Muscle layer of colon (tissue), 2 donors: ENCODE measurements around the gene GMFB.
A peak's percentile ranks its signal among the peaks of the same experiment; 100 is the strongest.
"Not testable (repeated sequence)": the region's sequence is repeated elsewhere in the genome, so short reads cannot be mapped to it uniquely, and the experiment has no call there.

ENCODE experiments used
- H3K27ac ChIP-seq: one replicate; pipeline ENCODE4 v1.7.0; 2013; ENCODE audit warnings: low read depth, mild to moderate bottlenecking, low read length, moderate library complexity
- H3K27me3 ChIP-seq, 2 donors: one replicate each; pipeline ENCODE4 v1.7.0; 2013; ENCODE audit warnings: low read length in 2 of 2, mild to moderate bottlenecking in 2 of 2; ENCODE audit not compliant: insufficient read depth in 2 of 2, control insufficient read depth in 1 of 2
- H3K36me3 ChIP-seq: one replicate; pipeline ENCODE4 v1.7.0; 2013; ENCODE audit warnings: mild to moderate bottlenecking, low read length; ENCODE audit not compliant: insufficient read depth
- H3K4me1 ChIP-seq: one replicate; pipeline ENCODE4 v1.7.0; 2013; ENCODE audit warnings: mild to moderate bottlenecking, low read length; ENCODE audit not compliant: insufficient read depth
- H3K4me3 ChIP-seq, 2 donors: one replicate each; pipeline ENCODE4 v1.7.0; 2013; ENCODE audit warnings: low read length in 2 of 2, low read depth in 1 of 2, mild to moderate bottlenecking in 1 of 2, moderate library complexity in 1 of 2
- H3K9ac ChIP-seq: one replicate; pipeline ENCODE4 v1.7.0; 2013; ENCODE audit warnings: low read length
- H3K9me3 ChIP-seq: one replicate; pipeline ENCODE4 v1.7.0; 2013; ENCODE audit warnings: mild to moderate bottlenecking, low read length
- donor health status: abdominal sarcoma.
- donor health status: Adenocarcinoma of cecum.

The GMFB gene

DNA sequence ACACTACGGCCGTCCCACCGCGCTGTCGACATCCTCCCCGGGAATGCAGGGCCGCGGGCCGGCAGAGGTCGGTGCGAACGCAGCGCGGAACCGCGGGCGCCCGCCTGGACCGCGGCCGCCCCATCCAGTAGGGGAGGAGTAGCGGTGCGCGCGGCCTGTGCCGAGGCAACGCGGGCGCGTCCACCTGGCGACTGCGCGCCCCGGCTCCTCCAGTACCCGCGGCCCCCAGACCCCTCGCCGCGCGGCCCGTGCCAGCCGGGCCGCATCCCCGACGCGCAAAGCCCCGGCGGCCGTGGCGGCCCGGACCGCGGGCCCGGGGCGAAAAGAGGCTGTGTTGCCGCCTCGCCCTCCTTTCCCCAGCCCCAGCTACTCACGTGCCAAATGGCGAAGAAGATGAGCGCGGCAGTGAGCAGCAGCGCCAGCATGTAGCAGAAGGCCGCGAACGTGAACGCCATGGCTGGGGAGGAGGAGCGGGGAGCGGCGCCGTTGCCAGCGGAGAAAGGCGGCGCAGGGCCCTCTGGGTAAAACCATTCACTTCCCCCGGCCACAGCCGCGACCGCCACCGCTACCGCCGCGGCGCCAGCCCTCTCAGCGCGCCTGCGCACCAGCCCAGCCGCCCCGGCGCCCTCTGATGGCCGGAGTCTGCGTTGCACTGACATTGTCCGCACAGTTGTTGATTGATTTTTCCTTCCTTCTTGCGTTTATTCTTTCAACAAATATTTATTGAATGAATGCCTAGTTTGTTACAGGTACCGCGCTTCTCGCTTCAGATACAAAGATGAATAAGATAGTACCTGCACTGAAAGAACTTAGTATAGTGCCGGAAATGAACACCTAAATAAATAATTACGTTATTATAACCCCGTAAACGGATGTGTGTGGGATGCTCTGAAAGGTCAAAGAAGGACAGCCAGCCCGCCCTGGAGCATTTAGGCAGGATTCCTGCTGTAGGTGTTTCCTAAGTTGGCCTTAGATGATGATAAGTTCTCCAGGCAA lies 47.6 kb downstream of the GMFB start, which contains the start of gene CNIH1:
TSS of gene CNIH1 (minus strand) at position 502 of the 996 bp plus-strand sequence. CDS start at position 455, 47 bp downstream.
- Histone ChIP-seq H3K4me3 (peak within 1 kb of the TSS; percentile 48 to 82), H3K27ac (peak within 1 kb of the TSS; percentile 63), H3K9me3 (no peaks in the 10 kb centered on the region), H3K9ac (peak within 1 kb of the TSS; percentile 93), H3K27me3 (no peaks in the 10 kb centered on the region), H3K4me1 (peaks cover 31% of the 10 kb centered on the region), H3K36me3 (no peaks in the 10 kb centered on the region)

GRCh38 chr14:54440476-54440872 lies 48.3 kb downstream of the GMFB start:
- no peaks in the 10 kb centered on the region for H3K9me3 ChIP-seq
- no peaks in the 10 kb centered on the region for H3K27me3 ChIP-seq
- peak overlapping the region; percentile 93 for H3K9ac ChIP-seq
- H3K36me3 ChIP-seq: no peaks in the 10 kb centered on the region
- peak overlapping the region; percentile 48 to 82 for H3K4me3 ChIP-seq
- peaks cover 26% of the 10 kb centered on the region for H3K4me1 ChIP-seq
- H3K27ac ChIP-seq: peak overlapping the region; percentile 59

- peak overlapping the region; percentile 93 for H3K9ac ChIP-seq
- H3K4me3 ChIP-seq: peak overlapping the region; percentile 48 to 82
- no peaks in the 10 kb centered on the region for H3K27me3 ChIP-seq
- no peaks in the 10 kb centered on the region for H3K36me3 ChIP-seq
- no peaks in the 10 kb centered on the region for H3K9me3 ChIP-seq
- H3K4me1 ChIP-seq: peaks cover 26% of the 10 kb centered on the region
- peak overlapping the region; percentile 59 for H3K27ac ChIP-seq
Measured at GRCh38 chr14:54440037-54440436, 48.7 kb downstream of the GMFB start.

- Histone ChIP-seq H3K27me3 (no peaks in the 10 kb centered on the region), H3K9me3 (no peaks in the 10 kb centered on the region), H3K4me1 (peaks cover 25% of the 10 kb centered on the region), H3K27ac (no peak overlapping the region), H3K9ac (no peak overlapping the region), H3K36me3 (no peaks in the 10 kb centered on the region), H3K4me3 (no peak overlapping the region)
Measured at GRCh38 chr14:54438703-54439102, 50.1 kb downstream of the GMFB start.

- H3K27ac ChIP-seq, H3K36me3 ChIP-seq, H3K9me3 ChIP-seq, H3K9ac ChIP-seq, H3K4me3 ChIP-seq, H3K27me3 ChIP-seq: not testable (repeated sequence)
- H3K4me1 ChIP-seq: peaks cover 25% of the 10 kb centered on the region
Measured at GRCh38 chr14:54437954-54438353, 50.8 kb downstream of the GMFB start.

DNA sequence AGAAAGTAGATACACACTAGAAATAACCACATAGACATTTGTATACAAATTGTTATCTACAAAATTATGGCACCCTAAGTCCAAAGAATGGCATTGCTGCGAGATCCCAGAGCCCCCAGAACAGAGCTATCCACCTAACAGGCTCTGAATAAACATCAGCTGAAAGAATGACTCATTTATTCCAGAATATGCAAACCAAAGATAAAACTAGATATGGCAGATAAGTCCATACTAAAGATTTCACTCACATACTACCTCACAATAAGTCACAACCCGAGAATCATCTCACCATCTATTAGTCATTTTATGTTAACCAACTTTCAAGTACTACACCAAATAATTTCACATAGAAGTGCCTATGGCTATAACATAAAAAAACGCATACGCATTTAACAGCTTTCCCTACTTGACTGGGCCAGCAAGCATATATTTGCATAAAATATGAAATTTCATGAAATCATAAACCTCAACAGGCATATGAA lies 53.2 kb downstream of the GMFB start:
- H3K36me3 ChIP-seq: no peaks in the 10 kb centered on the region
- H3K9ac ChIP-seq: no peak overlapping the region
- no peaks in the 10 kb centered on the region for H3K9me3 ChIP-seq
- H3K4me3 ChIP-seq: no peak overlapping the region
- no peak overlapping the region for H3K27ac ChIP-seq
- H3K27me3 ChIP-seq: no peaks in the 10 kb centered on the region
- H3K4me1 ChIP-seq: peaks cover 21% of the 10 kb centered on the region

- Histone ChIP-seq H3K36me3 (peaks cover 54% of the 10 kb centered on the region), H3K9me3 (no peaks in the 10 kb centered on the region), H3K9ac (no peak overlapping the region), H3K4me1 (no peaks in the 10 kb centered on the region), H3K4me3 (no peak overlapping the region), H3K27me3 (no peaks in the 10 kb centered on the region), H3K27ac (no peak overlapping the region)
Measured at GRCh38 chr14:54428527-54428926, 60.3 kb downstream of the GMFB start.

- H3K36me3 ChIP-seq: peaks cover 54% of the 10 kb centered on the region
Measured at GRCh38 chr14:54427871-54428270, 60.9 kb downstream of the GMFB start.

GRCh38 chr14:54425537-54426274 lies 63.1 kb downstream of the GMFB start:
- Histone ChIP-seq H3K9me3 (no peaks in the 10 kb centered on the region), H3K4me1 (peaks cover under 1% of the 10 kb centered on the region), H3K4me3 (no peak overlapping the region), H3K27ac (no peak overlapping the region), H3K9ac (no peak overlapping the region), H3K27me3 (no peaks in the 10 kb centered on the region), H3K36me3 (peaks cover 54% of the 10 kb centered on the region)

More at GRCh38 chr14:54427871-54428270, 60.9 kb downstream of the GMFB start:
- Histone ChIP-seq H3K27ac (no peak overlapping the region), H3K9me3 (no peaks in the 10 kb centered on the region), H3K4me3 (no peak overlapping the region), H3K9ac (no peak overlapping the region), H3K4me1 (no peaks in the 10 kb centered on the region), H3K27me3 (no peaks in the 10 kb centered on the region)

DNA sequence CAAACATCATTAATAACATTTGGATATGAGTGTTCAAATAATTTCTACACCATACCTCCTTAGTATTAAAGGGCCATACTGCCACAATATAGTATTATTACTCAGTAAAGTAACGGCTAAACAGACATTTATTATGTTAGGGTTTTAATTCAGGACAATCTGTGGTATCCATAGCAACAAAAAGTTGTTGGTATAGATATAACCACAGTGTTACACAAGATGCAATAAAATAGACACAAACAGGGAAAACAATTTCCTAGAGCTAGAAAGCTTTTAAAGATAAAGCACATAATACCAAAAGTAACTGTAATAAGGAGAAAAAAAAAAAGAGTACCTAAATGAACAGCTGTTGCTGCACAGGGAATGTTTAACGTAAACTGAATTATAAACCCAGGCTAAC lies 63.7 kb downstream of the GMFB start:
- H3K4me3 ChIP-seq: no peak overlapping the region
- no peak overlapping the region for H3K9ac ChIP-seq
- H3K4me1 ChIP-seq: peaks cover 5% of the 10 kb centered on the region
- no peaks in the 10 kb centered on the region for H3K9me3 ChIP-seq
- H3K27me3 ChIP-seq: no peaks in the 10 kb centered on the region
- no peak overlapping the region for H3K27ac ChIP-seq
- H3K36me3 ChIP-seq: peaks cover 52% of the 10 kb centered on the region
